Measurements from ENCODE around the gene COQ8B. TPM values are rescaled to one million over a fixed set of nuclear protein-coding genes. Genes with fewer than 3 reads are reported as not detected.
"Not testable (repeated sequence)": the region's sequence is repeated elsewhere in the genome, so short reads cannot be mapped to it uniquely, and the experiment has no call there.

Gene COQ8B
- total RNA-seq, 1 donor from 2014 or later = 45.4 TPM

DNA sequence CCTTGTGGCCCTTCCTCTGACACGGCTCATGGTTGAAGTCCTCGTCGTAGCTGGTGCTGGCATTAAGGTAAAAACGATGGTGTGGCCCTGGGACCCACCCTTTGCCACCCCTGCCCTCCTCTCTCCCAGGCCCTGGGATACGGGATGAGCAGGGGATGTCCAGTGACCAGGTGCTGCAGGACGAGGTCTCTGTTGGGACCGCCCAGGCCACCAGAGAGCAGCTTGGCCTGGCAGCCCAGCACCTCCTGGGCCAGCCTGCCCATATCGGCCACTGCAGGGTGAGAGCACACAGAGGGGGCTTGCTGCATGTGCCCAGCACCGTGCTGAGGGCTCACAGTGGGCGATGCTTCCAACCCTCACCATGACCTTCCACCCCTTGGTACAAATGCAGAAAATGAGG lies 27.2 kb upstream of the COQ8B start:
- no peak for DNase-seq (ENCODE audit: low spot score)
- intact Hi-C loops (cut with DNase I) = loop anchor here (5.0 kb wide), 1 partner anchor 1782 kb away; no protein-coding TSS in a partner anchor
- ATAC-seq = no peak

DNA sequence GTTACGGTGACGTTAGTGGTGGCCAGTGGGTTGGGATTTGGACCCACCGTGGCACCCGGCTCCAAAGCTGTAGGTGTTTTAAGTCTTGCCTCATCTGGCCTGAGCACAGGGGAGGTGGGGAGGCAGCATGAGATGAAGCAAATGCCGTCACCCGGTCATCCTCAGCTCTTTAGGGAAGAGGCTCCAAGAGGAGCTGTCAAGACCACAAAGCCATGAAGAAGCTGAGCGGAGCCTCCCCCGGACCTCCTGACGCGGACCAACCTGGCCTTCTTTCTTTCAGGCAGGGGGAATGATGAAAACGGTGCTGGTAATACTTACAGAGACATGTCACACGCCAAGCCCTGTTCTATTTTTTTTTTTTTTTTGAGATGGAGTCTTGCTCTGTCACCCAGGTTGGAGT lies 26.2 kb upstream of the COQ8B start:
- intact Hi-C loops (cut with DNase I) = loop anchor here (5.0 kb wide), 1 partner anchor 1781 kb away; no protein-coding TSS in a partner anchor
- ATAC-seq (no peak), DNase-seq (ENCODE audit: low spot score) (no peak)

DNA sequence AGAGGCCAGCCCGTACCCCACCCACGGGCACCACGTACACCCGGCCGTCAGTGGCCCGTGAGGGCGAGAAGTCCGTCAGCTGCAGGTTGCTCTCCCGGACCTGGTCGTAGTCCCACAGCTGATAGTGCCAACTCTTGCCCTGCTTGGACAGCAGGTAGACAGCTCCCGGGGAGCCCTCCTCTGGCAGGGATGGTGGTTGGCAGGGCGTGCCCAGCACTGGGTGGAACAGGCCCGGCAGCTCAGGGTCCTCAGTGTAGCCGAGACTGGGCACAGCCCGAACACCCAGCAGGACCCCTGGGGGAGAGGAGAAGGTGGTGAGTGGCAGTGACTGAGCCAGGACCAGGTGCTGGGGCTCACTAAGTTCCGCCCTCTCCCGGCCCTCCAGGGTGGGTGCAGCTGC lies 25.8 kb upstream of the COQ8B start:
- DNase-seq (ENCODE audit: low spot score) (no peak), ATAC-seq (no peak)
- intact Hi-C loops (cut with DNase I) = loop anchor here (5.0 kb wide), 1 partner anchor 1780 kb away; no protein-coding TSS in a partner anchor

DNA sequence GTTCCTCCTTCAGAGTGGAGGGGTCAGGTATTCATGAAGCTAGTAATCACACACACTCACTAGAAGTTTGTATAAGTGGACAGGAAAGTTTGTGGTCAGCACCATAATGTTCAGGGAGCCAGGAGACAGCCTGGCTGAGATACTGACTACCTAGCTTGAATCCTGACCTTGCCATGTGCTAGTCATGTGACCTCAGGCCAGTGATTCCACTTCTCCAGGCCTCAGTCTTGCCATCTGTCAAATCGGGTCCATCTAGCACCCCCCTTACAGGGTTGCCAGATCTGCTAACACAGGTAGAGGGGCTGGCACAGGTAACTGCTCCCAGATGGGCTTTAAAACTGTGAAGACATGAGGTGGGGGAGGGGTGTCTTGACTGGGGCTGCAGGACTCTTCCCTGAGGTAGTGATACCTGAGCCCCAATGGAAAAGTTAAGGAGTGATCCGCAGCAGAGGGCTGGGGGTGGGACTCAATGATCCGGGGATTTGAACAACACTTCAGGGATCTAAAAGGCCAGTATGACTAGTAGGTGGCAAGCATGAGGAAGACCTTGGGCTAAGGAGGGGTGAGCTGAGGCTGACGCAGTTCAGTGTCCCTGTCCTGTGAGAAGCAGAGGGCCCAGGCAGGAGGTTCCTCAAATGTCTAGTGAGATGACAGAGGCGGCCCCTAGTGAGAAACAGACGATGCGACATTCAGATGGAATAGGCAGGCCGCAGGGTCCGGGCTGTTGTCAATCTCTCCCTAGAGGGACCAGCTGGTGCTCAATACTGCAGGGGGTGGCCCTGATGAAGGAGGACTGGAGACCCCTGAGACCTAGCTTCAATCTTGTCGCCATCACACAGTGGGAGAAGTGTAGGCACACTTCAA lies 25.1 kb upstream of the COQ8B start:
- DNase-seq (ENCODE audit: low spot score) (no peak), ATAC-seq (no peak)

DNA sequence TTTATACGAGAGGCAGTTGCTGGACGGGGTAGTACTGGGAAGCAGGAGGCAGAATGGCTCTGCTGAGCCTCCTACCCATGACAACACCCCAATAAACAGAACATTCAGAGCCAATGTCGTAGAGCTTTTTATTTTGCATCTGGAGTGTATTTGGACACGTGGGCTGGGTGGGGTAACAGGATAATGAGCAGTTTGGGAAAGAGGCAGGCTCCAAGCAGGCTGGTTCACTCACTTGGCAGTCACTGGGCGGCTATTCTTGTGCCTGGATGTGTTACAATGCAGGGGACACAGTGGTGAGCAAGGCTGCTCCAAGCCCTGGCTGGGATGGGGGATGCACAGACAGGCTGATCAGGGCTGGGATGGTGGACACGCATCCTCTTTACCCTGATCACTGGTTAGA lies 24.1 kb upstream of the COQ8B start:
- intact Hi-C loops (cut with DNase I) = loop anchor here (5.0 kb wide), 1 partner anchor 1778 kb away; no protein-coding TSS in a partner anchor
- DNase-seq (ENCODE audit: low spot score) (no peak), ATAC-seq (peak; percentile 83)

More for the DNA sequence above, 25.1 kb upstream of the COQ8B start:
- intact Hi-C loops (cut with DNase I) = loop anchor here (5.0 kb wide), 1 partner anchor 1779 kb away; no protein-coding TSS in a partner anchor

DNA sequence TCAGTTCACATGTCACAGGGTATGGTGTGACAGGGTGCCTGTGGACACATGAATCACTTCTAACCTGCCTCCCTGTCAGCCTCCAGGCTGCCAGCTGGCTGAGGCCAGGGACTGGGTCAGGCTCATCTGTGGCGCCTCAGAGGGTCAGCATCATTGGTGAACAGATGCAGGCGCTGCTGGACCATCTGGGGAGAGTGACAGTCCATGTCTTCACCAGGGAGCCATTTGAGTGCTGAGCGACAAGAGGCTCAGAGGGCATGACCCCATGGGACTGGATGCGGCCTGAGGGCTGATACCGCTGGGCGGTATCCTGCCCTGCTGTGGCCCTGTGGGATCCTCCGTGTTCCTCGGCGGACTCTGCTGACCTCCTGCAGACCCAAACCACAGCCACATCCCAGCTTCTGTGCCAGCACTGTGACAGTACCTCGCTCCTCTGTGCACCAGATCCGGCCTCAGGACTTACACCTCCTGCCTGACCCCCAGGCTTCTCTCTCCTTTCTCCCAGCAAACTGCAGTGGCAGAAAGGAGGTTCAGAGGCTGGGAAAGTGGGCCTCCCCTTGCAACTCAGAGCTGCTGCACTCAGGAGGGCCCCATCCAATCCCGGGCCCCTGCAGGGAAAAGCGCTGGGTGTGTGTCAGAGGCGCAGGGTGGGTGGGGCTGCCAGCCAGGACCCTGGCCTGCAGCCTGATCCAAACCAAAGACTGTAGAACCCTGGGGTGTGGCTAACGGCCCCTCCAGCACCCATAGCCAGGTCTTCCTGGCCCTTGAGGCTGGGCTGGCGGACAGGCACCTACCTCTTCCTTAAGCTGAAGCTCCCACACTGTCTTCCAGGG lies 23.4 kb upstream of the COQ8B start:
- ATAC-seq = peak; percentile 60
- no peak for DNase-seq (ENCODE audit: low spot score)
- intact Hi-C loops (cut with DNase I) = loop anchor here (5.0 kb wide), 1 partner anchor 1778 kb away; no protein-coding TSS in a partner anchor

DNA sequence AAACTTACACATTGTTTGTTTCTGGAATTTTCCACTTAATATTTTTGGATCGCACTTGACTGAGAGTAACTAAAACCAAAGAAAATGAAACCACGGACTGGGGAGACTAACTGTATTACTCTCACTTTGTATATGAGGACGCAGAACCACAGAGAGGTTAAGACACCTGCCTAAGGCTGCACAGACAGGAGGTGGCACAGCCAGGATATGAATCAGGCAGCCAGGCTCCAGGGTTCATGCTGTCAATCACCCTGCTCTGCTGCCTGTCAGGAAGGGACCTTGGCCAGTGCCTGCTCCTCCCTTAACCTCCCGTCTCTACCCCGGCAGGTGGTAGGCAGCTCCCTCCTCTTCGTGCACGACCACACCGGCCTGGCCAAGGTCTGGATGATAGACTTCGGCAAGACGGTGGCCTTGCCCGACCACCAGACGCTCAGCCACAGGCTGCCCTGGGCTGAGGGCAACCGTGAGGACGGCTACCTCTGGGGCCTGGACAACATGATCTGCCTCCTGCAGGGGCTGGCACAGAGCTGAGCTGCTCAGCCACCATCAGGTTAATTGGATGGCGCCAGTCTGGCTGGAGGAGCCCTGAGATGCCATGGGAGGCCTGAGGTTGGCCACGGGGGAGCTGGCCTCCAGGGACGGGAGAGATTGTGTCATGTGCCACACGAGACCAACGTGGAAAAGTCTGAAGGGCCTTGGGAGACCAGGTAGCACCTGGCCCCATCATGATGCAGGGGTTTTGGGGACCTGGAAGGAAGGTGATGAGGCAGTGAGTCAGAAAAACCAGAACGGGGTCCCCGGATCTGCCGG lies 22.5 kb upstream of the COQ8B start:
- intact Hi-C loops (cut with DNase I) = no loop called here
- no peak for ATAC-seq
- no peak for DNase-seq (ENCODE audit: low spot score)

DNA sequence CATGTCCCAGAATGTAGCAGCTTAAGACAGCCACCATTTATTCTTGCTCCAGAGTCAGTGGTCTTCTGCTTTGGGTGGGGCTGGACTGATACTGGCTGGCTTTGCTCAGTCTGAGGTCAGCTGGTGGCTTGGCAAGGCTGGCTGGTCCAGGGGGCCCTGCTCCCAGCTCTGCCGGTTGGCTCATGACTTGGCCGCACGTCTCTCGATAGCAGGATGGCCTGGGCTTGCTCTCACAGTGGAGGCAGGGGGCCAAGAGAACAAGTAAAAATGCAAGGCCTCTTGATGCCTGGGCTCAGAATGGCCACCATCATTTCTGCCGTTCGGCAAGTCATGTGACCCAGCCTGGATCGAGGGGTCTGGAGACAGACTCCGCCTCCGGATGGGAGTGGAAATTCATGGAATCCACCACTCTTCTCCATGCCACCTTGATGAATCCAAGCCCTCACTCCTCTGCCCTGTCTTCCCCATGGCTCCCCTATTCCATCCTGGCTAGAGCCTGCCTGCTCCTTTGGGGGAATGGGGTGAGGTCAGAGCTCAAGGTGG lies 20.5 kb upstream of the COQ8B start:
- no peak for DNase-seq (ENCODE audit: low spot score)
- intact Hi-C loops (cut with DNase I) = no loop called here
- no peak for ATAC-seq

DNA sequence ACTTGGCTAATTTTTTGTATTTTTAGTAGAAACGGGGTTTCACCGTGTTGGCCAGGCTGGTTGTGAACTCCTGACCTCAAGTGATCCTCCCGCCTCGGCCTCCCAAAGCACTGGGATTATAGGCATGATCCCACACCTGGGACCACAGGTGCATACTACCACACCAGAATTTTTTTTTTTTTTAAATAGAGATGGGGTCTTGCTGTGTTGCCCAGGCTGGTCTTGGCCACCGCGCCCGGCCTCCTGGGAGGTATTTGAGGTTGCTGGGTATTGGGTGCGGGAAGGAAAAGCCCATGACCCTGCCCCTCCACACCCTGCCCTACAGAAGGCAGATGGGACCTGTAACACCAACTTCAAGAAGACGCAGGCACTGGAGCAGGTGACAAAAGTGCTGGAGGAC lies 20.0 kb upstream of the COQ8B start:
- ATAC-seq (no peak), DNase-seq (ENCODE audit: low spot score) (no peak)
- intact Hi-C loops (cut with DNase I) = no loop called here

DNA sequence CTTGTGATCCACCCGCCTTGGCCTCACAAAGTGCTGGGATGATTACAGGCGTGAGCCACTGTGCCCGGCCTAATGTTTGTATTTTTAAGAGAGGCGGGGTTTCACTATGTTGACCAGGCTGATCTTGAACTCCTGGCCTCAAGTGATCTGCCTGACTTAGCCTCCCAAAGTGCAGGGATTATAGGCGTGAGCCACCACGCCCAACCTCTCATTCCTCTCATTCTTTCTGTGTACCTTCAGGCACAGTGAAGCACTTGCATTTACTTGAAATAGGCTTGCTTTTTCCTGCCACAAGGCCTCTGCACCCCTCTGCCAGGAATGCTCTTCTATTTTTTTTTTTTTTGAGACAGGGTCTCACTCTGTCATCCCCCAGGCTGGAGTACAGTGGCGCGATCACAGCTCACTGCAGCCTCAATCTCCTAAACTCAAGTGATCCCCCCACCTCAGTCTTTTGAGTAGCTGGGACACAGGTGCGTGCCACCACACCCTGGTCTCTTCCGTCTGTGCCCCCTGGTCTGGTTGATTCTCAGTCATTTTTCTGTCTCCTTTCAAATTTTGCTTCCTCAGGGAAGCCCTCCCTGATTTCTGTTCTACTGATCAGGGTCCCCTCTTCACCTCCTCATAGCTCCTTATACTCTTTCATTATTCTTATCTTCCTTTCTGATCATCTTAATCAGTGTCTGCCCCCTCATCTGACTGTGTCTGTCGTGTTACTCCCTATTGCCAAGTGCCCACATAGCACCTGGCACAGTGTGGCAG lies 18.5 kb upstream of the COQ8B start:
- ATAC-seq (no peak), DNase-seq (ENCODE audit: low spot score) (no peak)
- intact Hi-C loops (cut with DNase I) = no loop called here

DNA sequence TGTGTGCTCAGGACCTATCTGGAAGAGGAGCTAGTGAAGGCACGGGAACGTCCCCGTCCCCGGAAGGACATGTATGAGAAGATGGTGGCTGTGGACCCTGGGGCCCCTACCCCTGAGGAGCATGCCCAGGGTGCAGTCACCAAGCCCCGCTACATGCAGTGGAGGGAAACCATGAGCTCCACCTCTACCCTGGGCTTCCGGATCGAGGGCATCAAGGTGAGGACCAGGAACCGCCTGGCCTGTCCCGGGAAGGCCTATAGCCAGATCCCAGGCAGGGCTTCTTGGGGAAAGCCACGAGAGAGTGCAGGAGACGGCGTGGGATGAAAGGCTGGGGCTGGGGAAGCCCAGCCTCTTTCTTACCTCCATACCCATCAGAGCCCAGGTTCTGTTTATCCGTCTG lies 16.5 kb upstream of the COQ8B start:
- intact Hi-C loops (cut with DNase I) = no loop called here
- no peak for ATAC-seq
- no peak for DNase-seq (ENCODE audit: low spot score)

DNA sequence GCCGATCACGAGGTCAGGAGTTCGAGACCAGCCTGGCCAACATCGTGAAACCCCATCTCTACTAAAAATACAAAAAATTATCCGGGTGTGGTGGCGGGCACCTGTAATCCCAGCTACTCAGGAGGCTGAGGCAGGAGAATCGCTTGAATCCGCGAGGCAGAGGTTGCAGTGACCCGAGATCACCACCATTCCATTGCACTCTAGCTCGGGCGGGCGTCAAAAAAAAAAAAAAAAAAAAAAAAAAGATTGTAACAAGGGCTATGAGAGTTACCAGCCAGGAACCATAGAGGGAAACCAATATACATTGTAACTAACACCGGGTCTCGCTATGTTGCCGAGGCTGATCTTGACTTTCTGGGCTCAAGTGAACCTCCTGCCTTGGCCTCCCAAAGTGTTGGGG lies 15.6 kb upstream of the COQ8B start:
- intact Hi-C loops (cut with DNase I); ATAC-seq; DNase-seq (ENCODE audit: low spot score): not testable (repeated sequence)

DNA sequence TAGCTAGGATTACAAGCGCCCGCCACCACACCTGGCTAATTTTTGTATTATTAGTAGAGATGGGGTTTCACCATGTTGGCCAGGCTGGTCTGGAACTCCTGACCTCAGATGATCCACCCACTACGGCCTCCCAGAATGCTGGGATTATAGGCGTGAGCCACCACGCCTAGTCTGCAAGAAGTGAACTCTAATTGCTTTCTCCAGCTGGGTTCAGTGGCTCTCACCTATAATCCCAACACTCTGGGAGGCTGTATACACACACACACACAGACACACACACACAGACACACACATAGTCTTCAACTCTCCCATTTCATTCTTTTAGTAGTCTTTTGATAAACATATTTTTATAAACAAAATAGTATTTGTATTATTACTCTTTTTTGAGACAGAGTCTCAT lies 13.4 kb upstream of the COQ8B start:
- ATAC-seq; DNase-seq (ENCODE audit: low spot score); intact Hi-C loops (cut with DNase I): not testable (repeated sequence)

DNA sequence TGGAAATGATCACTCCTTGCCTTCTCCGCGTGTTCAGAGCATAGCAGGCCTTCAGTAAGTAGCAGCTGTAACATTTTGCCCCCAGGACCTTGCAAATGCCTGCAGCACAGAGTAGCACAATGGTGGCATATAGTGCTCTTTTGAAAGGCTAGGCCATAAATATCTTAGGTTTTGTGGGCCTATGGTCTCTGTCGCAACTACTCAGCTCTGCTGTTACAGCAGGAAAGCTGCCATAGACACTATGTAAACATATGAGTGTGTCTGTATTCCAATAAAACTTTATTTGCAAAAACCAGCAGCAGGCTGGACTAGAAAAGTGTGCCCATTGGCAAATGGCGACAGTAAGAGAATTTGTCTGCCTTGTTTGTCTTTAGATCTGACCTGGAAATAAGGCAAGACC lies 9.6 kb upstream of the COQ8B start:
- intact Hi-C loops (cut with DNase I) = no loop called here
- ATAC-seq = no peak

DNA sequence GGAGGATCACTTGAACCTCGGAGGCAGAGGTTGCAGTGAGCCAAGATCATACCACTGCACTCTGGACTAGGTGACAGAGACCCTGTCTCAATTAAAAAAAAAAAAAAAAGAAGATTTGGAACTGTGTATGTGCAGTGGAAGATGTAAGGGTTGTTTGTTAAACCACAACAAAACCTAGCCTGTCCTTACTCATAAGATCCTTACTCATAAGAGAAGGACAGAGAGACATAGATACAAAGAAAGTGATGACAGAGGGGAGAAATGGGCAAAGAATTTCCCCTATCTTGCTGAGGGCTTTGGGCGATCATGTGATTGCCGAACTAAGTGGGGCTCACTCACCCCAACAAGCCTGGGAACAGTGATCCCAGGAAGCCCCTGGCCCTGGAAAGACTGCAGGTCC lies 8.2 kb upstream of the COQ8B start:
- DNase-seq (ENCODE audit: low spot score) = no peak
- ATAC-seq = no peak
- intact Hi-C loops (cut with DNase I) = no loop called here

More for the DNA sequence above, 9.6 kb upstream of the COQ8B start:
- DNase-seq (ENCODE audit: low spot score) = no peak

DNA sequence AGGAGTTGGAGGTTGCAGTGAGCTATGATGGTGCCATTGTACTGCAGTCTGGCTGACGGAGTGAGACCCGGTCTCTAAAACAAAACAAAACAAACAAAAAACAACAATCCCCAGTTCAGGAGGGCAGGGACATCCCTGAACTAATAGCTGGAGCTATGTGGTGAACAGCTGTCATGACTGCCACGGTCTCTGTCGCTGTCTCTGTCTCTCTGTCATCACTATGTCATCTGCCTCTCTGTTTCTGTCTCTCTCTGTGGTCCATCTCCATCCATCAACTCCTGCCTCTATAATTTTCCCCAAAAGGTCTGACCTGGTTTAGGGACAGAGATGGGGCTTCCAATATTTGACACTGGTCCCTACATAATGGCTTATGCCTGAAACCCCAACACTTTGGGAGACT lies 7.6 kb upstream of the COQ8B start:
- intact Hi-C loops (cut with DNase I) = no loop called here
- ATAC-seq (no peak), DNase-seq (ENCODE audit: low spot score) (no peak)

DNA sequence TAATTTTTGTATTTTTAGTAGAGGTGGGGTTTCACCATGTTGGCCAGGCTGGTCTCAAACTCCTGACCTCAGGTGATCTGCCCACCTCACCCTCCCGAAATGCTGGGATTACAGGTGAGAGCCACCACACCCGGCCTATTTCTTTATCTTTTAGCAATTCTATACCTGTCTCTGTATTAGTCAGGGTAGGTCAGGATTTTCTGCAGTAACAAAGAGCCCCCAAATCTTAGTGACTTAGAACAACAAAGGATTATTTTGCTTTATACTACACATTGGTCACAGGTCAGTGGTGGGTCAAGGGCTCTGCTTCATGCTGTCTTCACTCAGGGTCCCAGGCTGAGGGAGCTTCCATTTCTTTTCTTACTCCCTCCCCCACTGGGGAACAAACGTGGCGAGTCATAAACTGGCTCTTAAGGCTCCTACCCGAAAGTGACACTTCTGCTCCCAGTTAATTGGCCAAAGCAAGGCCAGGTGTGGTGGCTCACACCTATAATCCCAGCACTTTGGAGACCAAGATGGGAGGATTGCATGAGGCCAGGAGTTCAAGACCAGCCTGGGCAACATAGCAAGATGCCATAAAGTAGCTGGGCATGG lies 7.1 kb upstream of the COQ8B start:
- intact Hi-C loops (cut with DNase I) = no loop called here
- DNase-seq (ENCODE audit: low spot score) (no peak), ATAC-seq (no peak)

Data from sciatic nerve (tissue), 2 donors.